Ammon's horn (tissue), 1 donor: ENCODE results near the gene VPS8.
"Not testable (repeated sequence)": the region's sequence is repeated elsewhere in the genome, so short reads cannot be mapped to it uniquely, and the experiment has no call there.

ENCODE experiments used
- DNase-seq: peaks from one replicate; pipeline ENCODE4 v3.0.0-alpha.2; 2016; ENCODE audit warnings: low spot score

The VPS8 gene

DNA sequence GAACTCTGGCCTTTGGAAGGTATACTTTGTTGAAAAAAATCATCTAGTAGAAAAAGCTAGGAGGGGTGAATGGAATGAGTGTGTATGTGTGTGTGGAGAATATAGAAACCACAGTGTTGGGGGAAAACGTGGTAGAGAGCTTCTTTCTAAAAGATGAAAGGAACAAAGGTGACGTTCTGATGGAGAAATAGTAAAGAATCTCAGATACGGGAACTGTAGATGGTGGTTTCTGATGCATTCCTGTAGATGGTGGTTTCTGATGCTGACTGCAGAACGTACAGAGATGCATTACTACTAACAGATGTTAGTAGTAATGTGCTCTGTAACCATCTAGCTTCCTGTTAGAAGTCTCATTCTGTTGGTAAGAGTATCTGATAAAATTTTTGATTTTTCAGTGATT is 60.2 kb downstream of the VPS8 start:
- DNase-seq: no peak

DNA sequence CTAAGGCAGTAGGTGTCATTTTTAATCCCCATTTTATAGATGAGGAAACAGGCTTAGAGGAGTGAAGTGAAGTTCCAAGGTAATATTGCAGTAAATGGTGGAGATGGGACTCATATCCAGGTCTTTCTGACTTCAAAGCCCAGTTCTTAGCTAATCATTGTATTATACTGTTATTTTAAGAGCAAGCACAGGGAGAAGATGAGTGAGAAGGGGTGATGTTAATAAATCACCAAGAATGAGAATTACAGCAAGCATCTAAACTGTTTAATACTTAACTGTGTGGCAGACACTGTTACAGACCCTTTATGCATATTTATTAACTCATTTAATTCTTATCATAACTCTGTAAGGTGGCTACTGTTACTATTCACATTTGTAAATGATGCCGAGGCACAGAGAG is 61.2 kb downstream of the VPS8 start:
- no peak for DNase-seq

DNA sequence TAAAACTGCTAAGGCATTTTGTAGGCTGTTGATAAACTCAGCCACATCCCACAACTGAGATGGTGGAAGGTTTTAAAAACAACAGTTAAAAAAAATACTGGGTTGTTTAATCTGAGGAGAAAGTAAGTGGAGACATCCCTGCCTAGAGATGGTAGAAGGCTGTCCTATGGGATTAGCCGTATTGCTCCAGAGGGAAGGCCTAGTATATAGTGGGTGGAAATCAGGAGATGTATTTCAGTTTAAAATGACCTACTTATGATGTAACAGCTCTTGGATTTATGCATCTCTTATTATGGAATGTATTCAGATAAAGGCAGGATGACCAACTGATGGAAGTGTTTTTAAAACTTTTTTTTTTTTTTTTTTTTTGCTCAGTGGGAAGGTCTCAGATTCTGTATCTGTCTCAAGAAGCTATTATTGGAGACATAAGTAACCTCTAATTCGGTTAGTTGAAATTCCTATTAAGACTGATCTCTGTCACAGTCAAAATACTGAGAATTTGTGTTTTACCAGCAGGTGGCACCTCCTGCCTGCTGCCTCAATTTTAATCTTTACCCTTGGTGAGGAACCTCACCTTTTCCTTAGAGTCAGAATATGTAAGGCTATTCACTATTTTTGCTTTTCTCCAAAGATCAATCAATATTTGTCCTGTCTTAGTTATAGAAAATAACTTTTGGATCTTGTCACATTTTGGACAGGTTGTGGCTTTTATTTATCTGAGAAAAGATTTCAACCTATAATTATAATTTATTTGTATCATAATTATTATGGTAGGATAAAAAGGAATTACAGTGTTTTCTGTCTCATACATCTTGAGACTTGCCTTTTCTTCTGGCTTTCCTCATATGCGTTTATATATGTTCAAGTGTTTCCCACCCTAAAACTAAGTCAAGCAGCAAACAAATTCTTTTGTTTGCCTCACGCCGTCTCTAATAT is 63.0 kb downstream of the VPS8 start:
- peak; percentile 44 for DNase-seq

DNA sequence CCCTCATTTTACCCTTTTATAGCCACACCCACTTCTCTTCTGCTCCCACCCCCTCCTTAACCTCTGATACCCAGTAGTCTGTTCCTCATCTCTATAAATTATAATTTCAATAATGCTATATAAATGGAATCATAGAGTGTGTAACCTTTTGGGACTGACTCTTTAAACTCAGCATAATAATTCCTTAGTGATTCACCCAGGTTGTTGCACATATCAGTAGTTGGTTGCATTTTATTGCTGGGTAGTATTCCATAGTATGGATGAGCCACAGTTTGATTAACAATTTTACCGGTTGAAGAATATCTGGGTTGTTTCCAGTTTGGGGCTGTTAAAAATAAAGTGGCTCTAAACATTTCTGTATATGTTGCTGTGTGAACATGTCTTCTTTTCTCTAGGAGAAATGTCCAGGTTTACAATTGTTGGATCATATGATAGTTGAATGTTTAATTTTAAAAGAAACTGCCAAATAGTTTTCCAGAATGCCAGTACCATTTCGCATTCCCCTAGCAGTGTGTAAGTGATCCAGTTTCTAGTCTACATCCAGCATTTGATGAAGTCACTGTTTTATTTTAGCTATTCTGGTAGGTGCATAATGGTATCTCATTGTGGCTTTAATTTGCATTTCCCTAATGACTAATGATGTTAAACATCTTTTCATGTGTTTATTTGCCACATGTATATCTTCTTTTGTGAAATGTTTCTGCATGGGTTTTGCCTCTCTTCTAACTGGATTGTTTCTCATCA is 68.5 kb downstream of the VPS8 start:
- no peak for DNase-seq

DNA sequence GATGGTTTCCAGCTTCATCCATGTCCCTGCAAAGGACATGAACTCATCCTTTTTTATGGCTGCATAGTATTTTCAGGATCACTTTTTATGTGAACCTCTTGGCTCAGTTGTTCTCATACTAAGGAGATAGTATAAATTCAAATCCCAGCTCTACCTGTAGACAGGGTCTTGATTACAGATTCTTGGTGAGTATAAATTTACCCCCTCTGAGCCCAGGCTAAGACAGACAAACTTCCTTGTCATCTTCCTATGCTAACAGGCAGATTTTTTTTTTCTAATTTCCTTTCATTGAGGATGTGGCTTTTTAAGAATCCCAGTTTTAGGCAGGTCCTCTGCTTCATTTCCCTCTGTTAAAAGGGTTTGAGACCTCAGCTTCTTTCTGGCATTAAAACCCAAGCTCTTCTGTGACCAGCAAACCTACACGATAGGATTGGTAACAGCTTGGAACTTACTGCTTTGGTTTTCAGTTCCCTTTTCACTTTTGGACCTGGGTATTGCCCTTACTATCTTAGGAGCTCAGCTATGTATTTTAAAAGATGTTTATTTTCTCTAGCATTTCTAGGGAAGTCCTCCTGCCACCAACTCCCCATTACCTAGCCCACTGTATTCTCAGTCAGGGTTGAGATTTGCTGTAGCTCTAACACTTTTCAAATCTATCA is 72.5 kb downstream of the VPS8 start:
- DNase-seq: no peak

DNA sequence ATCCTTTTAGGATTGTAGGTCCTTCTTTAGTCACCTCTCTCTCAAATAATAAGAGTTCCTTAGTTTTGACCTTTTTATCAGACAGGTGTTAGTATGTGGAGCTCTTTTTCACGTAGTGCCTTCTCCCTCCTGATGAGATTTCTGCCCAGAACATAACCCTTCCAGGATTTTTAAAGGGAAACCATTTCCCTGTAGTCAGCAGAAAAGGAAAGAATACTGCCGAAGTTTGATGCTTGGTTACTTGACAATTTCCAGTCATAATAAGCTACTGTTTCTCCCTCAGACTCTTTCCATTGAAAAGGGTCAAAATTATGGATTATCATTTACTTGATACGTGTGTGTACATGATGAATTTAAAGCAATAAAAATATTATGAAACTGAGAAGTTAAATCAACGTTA is 73.1 kb downstream of the VPS8 start:
- DNase-seq: no peak

DNA sequence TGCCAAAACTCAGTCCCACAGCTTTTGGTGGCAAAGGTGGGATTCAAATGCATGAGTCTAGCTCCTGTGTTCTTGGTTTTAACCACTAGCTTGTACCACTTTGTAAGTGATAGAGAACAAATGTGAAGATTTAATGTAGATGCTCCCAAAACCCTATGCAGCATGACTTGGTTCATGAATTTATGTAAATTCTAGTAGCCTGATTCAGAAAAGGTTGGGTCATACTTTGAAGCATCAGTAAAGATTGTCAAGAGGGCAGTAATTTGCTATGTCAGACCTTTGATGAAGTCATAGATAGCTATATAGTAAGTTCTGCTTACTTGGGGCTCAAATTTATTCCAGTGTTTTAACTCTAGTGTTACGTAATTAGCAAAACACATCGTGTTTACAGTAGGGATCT is 75.6 kb downstream of the VPS8 start:
- DNase-seq: no peak

DNA sequence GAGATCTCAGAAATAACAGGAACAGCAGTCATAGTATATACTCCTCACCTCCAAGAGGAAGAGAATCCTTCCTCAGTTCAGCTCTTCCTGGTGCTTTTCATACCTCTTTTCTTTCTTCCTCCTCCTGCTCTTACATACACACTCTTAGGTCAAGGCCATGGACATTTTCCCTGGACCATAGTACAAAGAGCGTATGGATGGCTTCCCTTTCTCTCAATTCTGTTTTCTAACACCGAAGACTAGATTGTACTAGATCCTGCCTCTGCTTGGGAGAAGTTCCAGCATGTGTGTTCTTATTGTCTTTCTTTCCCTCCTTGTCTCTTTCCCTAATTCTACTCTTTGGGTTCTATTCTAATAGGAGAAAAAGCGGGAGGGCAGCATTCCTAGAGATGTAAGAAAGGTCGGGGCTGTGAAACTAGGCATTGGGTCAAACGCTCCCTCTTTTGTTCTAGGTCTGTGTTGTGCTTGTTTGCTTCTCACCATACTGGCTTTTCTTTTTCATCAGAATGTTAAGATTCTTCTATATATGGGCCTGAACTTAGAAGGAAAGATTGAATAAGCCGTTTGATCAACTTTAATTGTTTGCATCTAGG is 77.4 kb downstream of the VPS8 start:
- DNase-seq: no peak

DNA sequence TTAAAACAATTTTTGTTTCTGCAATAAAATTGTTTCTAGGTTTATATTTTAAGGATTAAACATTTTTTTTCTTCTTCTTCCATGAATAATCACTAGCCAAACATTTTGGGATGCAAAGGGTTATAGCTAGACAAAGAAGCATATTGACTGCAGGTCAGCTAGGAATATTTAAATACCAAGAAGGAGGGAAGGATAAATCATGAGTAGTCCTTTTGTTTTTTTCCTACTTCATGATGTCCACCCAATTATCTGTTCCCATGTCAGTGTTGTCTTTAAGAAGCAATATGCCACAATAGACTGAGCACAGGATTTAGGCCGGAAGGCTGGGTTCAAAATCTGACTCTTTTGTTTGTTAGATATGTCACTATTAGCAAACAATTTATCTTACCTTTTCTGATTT is 82.1 kb downstream of the VPS8 start:
- DNase-seq: no peak

DNA sequence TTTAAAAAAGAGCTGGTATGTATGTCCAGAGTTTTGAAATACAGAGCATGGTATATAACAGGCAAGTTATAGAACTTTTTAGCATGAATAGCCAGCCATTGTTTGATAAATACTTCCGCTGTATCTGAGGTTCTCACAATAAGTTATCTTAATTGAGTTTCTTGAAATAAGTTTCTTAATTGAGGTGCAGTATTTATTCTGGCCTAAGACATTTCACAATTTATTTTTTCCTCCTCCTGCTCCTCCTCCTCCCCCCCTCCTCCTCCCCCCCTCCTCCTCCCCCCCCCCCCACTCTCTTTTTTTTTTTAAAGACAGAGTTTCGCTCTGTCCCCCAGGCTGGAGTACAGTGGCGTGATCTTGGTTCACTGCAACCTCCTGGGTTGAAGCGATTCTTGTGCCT is 83.4 kb downstream of the VPS8 start:
- no peak for DNase-seq

DNA sequence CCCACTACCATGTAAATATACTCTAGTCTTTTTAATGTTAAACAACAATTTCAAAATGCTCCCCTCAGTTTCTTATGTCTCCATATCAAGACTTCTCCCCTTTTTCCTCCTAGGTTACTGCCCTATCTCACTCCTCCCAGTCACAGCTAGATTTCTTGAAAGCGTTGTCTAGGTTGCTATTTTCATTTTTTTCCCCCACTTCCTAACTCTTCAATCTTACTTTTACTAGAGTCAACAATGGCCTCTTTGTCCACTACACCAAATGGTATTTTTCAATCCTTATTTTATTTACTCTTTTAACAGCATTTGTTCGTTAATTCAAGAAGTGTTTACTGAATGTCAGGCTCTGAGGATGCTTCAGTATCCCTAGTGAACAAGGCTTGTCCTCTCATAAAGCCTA is 84.4 kb downstream of the VPS8 start:
- no peak for DNase-seq

DNA sequence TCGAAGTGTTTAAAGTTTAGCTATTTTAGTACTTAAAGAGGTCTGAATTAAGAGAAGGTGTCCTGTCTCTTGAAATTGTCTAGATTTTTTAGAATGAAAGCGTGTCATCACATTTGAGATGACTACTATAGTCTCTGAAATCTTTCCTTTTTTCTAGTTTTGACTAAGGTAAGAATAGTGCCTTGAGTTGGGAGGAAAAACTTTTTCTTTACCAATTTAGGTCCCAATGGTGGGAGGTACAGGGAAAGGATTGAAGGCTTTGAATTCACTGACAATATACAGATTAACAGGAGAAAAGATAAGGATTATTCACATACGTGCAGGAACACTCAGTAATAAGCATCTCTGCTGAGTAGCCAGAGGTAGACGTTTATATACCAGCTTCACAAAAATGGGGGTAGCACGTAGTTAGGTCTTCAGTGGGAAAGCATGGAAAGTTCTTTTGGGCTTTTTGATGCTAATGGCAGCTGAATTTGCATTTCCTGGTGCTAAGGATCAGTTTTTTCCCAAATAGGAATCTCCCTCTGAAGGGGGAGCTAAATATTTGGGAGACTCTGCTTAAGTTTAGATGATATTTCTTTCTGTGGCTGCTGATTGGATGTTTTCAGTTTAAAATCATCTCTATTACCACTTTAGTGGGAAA is 88.1 kb downstream of the VPS8 start:
- no peak for DNase-seq

DNA sequence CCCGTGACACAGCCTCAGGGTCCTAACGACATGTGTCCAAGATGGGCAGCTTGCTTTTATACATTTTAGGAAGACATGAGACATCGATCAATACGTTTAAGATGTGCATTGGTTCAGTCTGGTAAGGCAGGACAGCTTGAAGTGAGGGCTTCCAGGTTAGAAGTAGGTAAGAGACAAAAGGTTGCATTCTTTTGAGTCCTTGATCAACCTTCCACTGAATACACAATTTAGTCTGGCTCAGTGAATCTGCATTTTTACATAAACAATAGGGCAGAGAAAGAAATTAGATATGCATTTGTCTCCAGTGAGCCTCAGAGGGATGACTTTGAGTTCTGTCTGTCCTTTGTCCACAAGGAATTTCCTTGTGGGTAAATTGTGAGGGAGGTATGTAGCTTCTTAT is 95.1 kb downstream of the VPS8 start:
- not testable (repeated sequence) for DNase-seq

DNA sequence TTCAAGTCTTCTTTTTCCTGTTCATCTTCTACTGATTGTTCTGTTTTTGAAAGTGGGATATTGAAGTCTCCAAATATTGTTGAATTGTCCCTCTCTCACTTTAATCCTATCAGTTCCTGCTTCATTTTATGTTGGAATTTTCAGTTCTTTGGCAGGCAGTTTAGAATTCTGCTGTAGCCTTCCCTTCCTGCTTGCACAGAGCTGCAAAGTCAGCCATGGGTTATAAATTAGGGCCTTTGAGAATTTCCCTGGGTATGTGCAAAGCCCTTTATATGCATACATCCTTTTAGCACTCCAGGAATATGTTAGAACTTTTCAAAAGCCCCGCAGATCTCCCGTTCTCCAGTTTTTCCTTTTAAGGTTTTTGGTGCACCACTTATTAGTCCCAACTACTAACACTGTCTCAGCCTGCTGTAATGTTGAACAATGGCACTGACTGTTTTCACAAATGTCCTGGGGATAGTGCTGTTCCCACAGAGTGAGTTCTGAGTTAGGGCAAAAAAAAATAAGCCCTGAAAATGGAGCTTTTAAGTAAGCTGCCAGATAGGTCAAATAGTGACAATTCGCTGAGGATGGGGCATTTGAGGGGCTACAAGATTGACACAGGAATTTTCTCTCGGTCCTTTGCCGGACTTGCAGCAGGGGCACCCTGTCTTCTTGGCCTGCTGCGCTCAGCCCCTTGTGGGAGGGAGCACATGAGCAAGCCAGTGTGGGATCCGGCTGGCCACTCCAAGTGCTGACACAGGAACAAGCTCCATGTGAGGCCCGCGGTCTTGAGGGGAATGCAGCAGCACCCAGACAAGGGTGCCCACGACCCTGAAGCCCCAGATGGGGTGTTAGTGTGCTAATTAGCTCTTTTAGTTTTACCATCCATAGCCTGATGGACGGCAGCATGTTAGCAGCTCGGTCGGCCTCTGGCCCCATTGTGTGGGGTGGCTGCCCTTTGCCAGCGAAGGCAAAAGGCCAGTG is 96.0 kb downstream of the VPS8 start:
- DNase-seq: peak; percentile 73

DNA sequence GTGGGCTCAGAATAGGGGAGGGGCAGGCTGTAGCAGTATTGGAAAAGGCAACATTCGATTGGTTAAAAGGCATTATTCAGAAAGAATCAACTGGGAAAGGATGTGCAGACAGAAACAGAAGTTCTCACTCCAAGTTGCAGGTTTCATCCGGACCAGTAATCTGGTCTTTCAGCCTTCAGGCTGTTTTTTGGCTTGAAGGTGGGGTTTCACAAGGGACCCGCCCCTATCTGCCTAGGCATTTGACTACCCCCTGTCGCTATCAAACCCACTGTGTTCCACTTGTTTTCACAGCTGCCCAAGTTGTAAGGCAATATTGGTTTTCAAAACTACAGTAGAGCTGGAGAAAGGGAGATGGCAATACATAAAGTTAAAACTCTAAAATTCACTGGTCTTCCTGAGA is 96.9 kb downstream of the VPS8 start:
- DNase-seq: no peak

DNA sequence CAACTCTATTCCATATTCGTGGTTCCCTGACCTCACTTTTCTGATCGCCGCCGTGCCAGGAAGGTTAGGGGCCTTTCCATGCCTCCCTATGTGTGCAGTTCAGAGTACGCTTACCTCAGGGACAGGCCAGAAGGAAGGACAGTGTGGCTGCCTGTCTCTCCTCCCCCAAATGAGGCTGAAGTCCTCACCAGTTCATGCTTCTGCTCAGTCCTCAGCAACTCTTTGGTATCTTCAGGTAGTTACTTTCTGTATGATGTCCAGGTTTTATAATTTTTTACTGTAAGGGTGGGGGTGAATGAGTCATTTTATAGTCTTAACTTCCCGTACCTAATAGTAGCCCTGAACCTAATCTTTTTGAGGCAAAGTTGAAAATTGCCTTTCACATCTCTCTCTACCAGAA is 98.7 kb downstream of the VPS8 start:
- DNase-seq: no peak

DNA sequence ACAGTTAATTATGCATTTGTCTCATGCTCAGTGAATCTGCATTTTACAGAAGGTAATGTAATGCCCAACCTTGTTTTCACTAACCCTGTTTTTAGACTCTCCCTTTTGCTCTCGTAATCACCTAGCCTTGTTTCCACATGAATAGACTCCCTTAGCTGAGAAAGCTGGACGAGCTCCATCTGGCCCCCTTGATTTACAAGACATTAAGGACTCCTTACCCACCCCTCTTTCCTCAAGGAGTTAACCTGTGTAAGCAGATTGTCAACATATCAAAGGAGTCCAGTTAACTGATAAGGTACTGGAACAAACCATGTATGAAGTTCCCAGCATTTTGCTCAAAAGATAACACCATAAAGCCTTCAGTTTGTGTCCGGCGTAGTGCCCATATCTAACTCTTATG is 99.6 kb downstream of the VPS8 start:
- DNase-seq: no peak

DNA sequence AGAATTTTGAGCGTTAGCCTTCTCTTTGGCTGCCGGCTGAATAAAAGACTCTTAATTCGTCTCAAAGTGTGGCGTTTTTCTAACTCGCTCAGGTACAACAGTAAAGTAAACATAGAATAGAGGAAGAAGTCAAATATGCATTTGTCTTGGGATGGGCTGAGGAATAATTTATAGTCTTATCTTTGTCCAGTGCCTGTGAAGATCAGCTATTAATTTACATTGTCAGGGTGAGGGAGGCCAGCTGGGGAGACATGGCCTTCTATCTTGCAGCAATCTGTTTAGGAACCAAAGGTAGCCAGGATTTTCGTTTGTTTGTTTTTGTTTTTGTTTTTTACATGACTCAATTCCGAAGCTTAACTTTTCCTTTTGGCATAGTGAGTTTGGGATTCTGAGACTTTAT is 100.2 kb downstream of the VPS8 start:
- DNase-seq: no peak

DNA sequence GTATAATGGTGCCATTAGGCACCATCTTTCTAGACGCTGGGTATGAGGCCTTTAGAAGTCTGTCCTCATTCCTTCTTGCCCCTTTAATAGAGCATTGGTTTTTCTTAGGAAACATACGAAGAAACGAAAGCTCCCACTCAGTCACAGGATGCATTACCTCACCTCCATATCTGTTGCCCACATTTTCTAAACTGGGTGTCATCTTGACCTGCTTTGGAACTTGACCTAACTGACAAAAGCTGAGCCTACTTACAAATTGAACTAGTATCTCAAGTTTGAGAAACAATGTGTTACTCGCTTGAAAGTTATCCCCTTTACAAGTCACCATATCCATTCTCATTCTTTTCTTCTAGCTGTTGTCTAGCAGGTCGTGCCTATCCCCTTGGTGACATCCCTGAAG is 102.7 kb downstream of the VPS8 start:
- no peak for DNase-seq

DNA sequence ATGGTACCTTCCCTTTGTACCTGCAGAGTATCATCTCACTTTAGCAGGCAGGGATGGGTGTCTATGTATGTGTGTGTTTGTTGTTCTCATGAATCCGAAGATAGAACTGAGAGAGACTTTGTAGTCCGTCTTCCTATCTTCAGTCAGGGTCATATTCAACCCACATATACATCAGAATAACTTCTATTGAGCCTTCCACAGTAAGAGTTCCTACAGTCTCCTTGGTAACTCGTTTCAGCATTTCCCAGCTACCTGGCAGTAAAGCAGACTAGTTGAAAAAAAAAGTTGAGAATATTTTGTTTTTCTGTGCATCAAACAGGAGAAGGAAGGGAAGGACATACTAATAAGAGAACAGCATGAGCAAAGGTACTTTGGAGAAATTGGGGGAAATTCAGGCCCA is 106.8 kb downstream of the VPS8 start:
- no peak for DNase-seq

DNA sequence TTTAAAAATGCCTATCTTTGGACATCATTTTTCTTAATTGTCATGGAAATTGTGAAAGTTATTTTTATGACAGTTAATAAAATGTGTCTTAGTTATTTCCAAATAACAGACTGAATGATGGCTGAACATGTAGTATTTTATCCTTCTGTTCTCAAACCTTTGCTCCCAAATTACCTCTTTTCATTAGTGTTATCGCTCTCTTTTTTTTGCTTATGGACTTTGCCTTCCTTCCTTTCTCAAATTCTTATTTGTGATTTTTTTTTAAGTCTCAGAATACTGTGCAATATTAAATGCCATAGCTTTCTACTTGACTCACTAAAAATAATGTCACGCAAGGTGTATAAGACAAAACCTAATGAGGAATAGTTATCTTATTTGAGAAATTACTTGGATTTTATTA is 107.7 kb downstream of the VPS8 start:
- no peak for DNase-seq
